ENCODE measurements around the gene KCNN3.

- TF ChIP-seq CTCF (conservative IDR thresholded peaks at IDR 0.05) (no peak), ZFX (IDR thresholded peaks at IDR 0.05) (no peak)
Measured at GRCh38 chr1:154747380-154747739, 122.7 kb downstream of the KCNN3 start.
